Left lung (tissue), 10 donors: ENCODE results near the gene SEPTIN10. TPM values are rescaled to one million over a fixed set of nuclear protein-coding genes. Genes with fewer than 3 reads are reported as not detected.

ENCODE experiments used
- ATAC-seq: fragments of 200-7000 bp; cut with Tn5 transposase; one replicate; pipeline ENCODE4 v1.9.1; 2020; ENCODE audit warnings: moderate library complexity
- DNase-seq, 4 donors: peaks; one replicate each; pipeline ENCODE4 v3.0.0-alpha.2; 2013 to 2020
- H3K27ac ChIP-seq, 2 donors: fragments of 200-600 bp; sonication (generic) in 1 of 2; one replicate each; pipeline versions ENCODE4 v1.5.0 to v1.8.0; 2020 to 2021
- H3K27me3 ChIP-seq, 2 donors: fragments of 200-600 bp; sonication (generic) in 1 of 2; one replicate each; pipeline versions ENCODE4 v1.5.0 to v1.8.0; 2020 to 2021
- H3K36me3 ChIP-seq, 2 donors: fragments of 200-600 bp; sonication (generic) in 1 of 2; one replicate each; pipeline versions ENCODE4 v1.5.0 to v1.8.0; 2020 to 2021
- H3K4me1 ChIP-seq, 2 donors: fragments of 200-600 bp; one replicate each; pipeline ENCODE4 v1.8.0; 2021
- H3K4me3 ChIP-seq, 2 donors: fragments of 200-600 bp; sonication (generic) in 1 of 2; one replicate each; pipeline versions ENCODE4 v1.5.0 to v1.8.0; 2020 to 2021; ENCODE audit warnings: mild to moderate bottlenecking in 1 of 2
- H3K9me3 ChIP-seq, 2 donors: fragments of 200-600 bp; sonication (generic) in 1 of 2; one replicate each; pipeline versions ENCODE4 v1.5.0 to v1.8.0; 2020 to 2021
- CTCF ChIP-seq, 2 donors: fragments of 200-600 bp; sonication (generic) in 1 of 2; IDR thresholded peaks; one replicate each; pipeline versions ENCODE4 v1.5.0 to v1.8.0; 2021; ENCODE audit warnings: antibody characterized with exemption in 2 of 2
- intact Hi-C, 2 donors: fragments of 100-400 bp; cut with DNase I; formaldehyde crosslinking; loops; one replicate each; pipeline versions ENCODE4 v1.11.2 to v1.14.2; 2022
- polyA plus RNA-seq, 6 donors: library from polyadenylated mRNA; unstranded; fragments of 120-200 nt; gene quantifications; one replicate each; pipeline ENCODE4 v1.2.1, GENCODE V29; 2013; ENCODE audit not compliant: insufficient read length in 6 of 6
- total RNA-seq, 2 donors: library from RNA; stranded (reverse); fragmentation: NEBNext Ultra II Directional; extraction: Animal tissue kit (Norgen Biotek cat#: 25700); gene quantifications; one replicate each; pipeline ENCODE4 v1.2.1, GENCODE V29; 2021
- donor health status: DM: no; HTN: yes; CAD: no.
- donor health status: DM: no; HTN: no; CAD: no.

Gene SEPTIN10
- total and polyA plus RNA-seq, 8 donors = 66.6 to 152 (median 130) TPM

DNA sequence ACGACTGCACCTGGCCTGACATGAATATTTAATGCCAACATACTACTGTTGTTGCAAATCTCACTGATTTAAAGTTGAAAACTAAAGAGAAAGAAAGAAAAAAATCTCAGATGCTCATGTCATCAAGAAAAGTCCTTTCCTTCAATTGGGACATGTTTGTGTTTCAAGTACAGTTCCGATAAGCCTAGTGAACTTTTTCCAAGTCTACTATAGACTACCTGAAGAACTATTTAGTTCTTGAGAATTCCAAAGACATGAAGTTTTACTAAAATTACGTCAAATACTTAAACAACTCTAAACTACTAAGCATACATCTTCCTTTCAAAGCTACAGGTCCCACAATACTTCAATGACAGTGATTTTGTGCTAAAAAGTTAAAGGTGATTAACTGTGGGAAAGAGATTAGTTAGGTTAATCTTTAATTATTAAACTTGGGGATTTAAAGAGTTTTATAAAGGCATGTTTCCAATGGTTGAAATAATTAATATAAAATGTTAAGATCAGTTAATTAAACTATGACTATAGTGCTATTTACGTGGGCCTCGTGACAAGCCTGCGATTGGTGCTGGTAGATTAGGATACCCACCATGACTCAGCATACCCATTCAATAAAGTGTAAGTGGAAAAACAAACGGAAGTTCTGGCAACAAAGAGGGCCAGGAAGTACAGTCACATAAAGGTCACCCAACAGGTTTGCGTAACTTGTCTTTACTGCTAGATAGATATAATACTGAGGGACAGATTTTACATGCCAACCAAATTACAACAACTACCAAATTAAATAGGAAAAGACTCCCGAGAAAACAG is 55.5 kb downstream of the SEPTIN10 start:
- no peaks in the 10 kb centered on the region for H3K9me3 ChIP-seq
- no peaks in the 10 kb centered on the region for H3K27me3 ChIP-seq
- DNase-seq (peak in 2 of 4 donors; percentile 17 to 56), ATAC-seq (peak; percentile 83)
- peaks cover 0 to 4% of the 10 kb centered on the region in 2 donors for H3K36me3 ChIP-seq
- no peak overlapping the region for H3K4me3 ChIP-seq
- TF ChIP-seq CTCF (IDR thresholded peaks at IDR 0.05) = no peak
- H3K4me1 ChIP-seq = no peaks in the 10 kb centered on the region
- peak overlapping the region in 1 of 2 donors; percentile 41 for H3K27ac ChIP-seq
- intact Hi-C loops = no loop called here

- no peak overlapping the region for H3K4me3 ChIP-seq
- H3K27ac ChIP-seq = no peak overlapping the region
- intact Hi-C loops = no loop called here
- H3K9me3 ChIP-seq = no peaks in the 10 kb centered on the region
- H3K27me3 ChIP-seq = no peaks in the 10 kb centered on the region
- DNase-seq (no peak), ATAC-seq (no peak)
- H3K36me3 ChIP-seq = peaks cover 0 to 1% of the 10 kb centered on the region in 2 donors
- no peak for TF ChIP-seq CTCF (IDR thresholded peaks at IDR 0.05)
- H3K4me1 ChIP-seq = no peaks in the 10 kb centered on the region
Observed at GRCh38 chr2:109557309-109557708, 56.5 kb downstream of the SEPTIN10 start.

GRCh38 chr2:109555346-109555900 is 58.3 kb downstream of the SEPTIN10 start:
- DNase-seq (no peak), ATAC-seq (no peak)
- H3K36me3 ChIP-seq = peaks cover 0 to 5% of the 10 kb centered on the region in 2 donors
- no peak overlapping the region for H3K4me3 ChIP-seq
- intact Hi-C loops = no loop called here
- H3K4me1 ChIP-seq = no peaks in the 10 kb centered on the region
- no peaks in the 10 kb centered on the region for H3K9me3 ChIP-seq
- no peak overlapping the region for H3K27ac ChIP-seq
- no peak for TF ChIP-seq CTCF (IDR thresholded peaks at IDR 0.05)
- no peaks in the 10 kb centered on the region for H3K27me3 ChIP-seq

DNA sequence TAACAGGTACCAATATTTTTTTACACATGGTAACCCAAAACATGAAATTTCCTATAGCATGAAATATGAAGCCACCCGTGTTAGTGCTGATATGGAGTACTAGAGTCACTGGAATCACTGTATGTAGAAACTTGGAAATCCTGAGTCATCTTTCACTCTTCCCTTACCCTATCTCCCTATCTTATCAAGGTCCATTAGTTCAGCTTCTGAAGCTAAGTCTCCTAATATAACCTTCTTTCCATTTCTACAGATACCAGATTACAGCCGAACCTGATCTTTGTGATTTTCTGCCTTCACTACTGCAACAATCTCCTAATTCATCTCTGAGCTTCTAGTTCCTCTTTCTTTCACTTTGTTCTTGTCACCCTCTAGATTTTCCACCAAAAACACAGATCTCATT is 59.0 kb downstream of the SEPTIN10 start:
- DNase-seq (no peak), ATAC-seq (no peak)
- intact Hi-C loops = loop anchor here in 1 of 2 donors (5.0 kb wide), 1 partner anchor 178 kb away; no protein-coding TSS in a partner anchor
- no peak overlapping the region for H3K4me3 ChIP-seq
- peaks cover 0 to 5% of the 10 kb centered on the region in 2 donors for H3K36me3 ChIP-seq
- no peak for TF ChIP-seq CTCF (IDR thresholded peaks at IDR 0.05)
- no peaks in the 10 kb centered on the region for H3K4me1 ChIP-seq
- H3K27me3 ChIP-seq = no peaks in the 10 kb centered on the region
- H3K27ac ChIP-seq = no peak overlapping the region
- H3K9me3 ChIP-seq = no peaks in the 10 kb centered on the region

- no peak for TF ChIP-seq CTCF (IDR thresholded peaks at IDR 0.05)
- no peak overlapping the region for H3K4me3 ChIP-seq
- H3K27ac ChIP-seq = no peak overlapping the region
- intact Hi-C loops = no loop called here
- peaks cover 0 to 5% of the 10 kb centered on the region in 2 donors for H3K36me3 ChIP-seq
- no peak for ATAC-seq
- H3K4me1 ChIP-seq = no peaks in the 10 kb centered on the region
- no peaks in the 10 kb centered on the region for H3K9me3 ChIP-seq
- H3K27me3 ChIP-seq = no peaks in the 10 kb centered on the region
- DNase-seq = no peak
Observed at GRCh38 chr2:109549016-109549590, 64.7 kb downstream of the SEPTIN10 start.
